A549 (cell line): ENCODE data around the gene MBOAT2. TPM values are rescaled to one million over a fixed set of nuclear protein-coding genes. Genes with fewer than 3 reads are reported as not detected.

Source experiments
- ATAC-seq, 2 experiments: fragments of 200-7000 bp in 1 of 2; fragments of >200 bp in 1 of 2; cut with Nextera tagmentation in 1 of 2; cut with Tn5 transposase in 1 of 2; 3 replicates each; pipeline versions ENCODE4 v1.8.0 to v1.9.1; 2018 to 2020; ENCODE audit warnings: mild to moderate bottlenecking in 1 of 2, moderate library complexity in 1 of 2
- CTCF ChIA-PET: fragments of 300-600 bp; sonication (Branson Sonifier 250); formaldehyde crosslinking; extraction: SDS; loops from one replicate; lab custom pipeline; 2021; ENCODE audit warnings: antibody characterized with exemption, inconsistent platforms; lab: Yijun Ruan, JAX
- POLR2A ChIA-PET: fragments of 350-600 bp; formaldehyde crosslinking; extraction: SDS; loops from one replicate; lab custom pipeline; 2021; ENCODE audit warnings: antibody characterized with exemption, inconsistent platforms; lab: Yijun Ruan, JAX
- DNase-seq, 2 experiments: peaks; one replicate each; pipeline versions ENCODE4 v3.0.0 to v3.0.0-alpha.2; 2011 to 2016; ENCODE audit warnings: low read depth in 1 of 2, low spot score in 1 of 2
- FAIRE-seq: peaks from 2 replicates; lab custom pipeline; 2011; peaks lifted over from hg19 to GRCh38; lab: Jason Lieb, UNC
- H3K27ac ChIP-seq, 2 experiments: fragments of >200 bp; sonication (Bioruptor Twin); formaldehyde crosslinking; 3 replicates each; pipeline ENCODE4 v1.5.1; 2016 to 2017
- H3K4me1 ChIP-seq: fragments of >200 bp; sonication (Bioruptor Twin); formaldehyde crosslinking; 3 replicates; pipeline ENCODE4 v1.6.1; 2016
- H3K4me2 ChIP-seq: fragments of >200 bp; sonication (Bioruptor Twin); formaldehyde crosslinking; 3 replicates; pipeline ENCODE4 v1.6.1; 2016
- H3K4me3 ChIP-seq: fragments of >200 bp; sonication (Bioruptor Twin); formaldehyde crosslinking; 3 replicates; pipeline ENCODE4 v1.5.1; 2016
- H3K9me3 ChIP-seq: fragments of >200 bp; sonication (Bioruptor Twin); formaldehyde crosslinking; 3 replicates; pipeline ENCODE4 v1.6.1; 2016
- CBX8 ChIP-seq: fragments of 200-600 bp; sonication (generic); IDR thresholded peaks from 2 replicates; pipeline ENCODE4 v1.6.1; 2016
- CEBPB ChIP-seq, 2 experiments: fragments of >200 bp in 1 of 2; sonication (Bioruptor Twin) in 1 of 2; formaldehyde crosslinking in 1 of 2; IDR thresholded peaks; 2 replicates each; pipeline ENCODE4 v1.6.1; 2012 to 2016
- CHD2 ChIP-seq: fragments of 150-350 bp; IDR thresholded peaks from 2 replicates; pipeline ENCODE4 v1.6.1; 2014; ENCODE audit warnings: low read length; ENCODE audit not compliant: partially characterized antibody
- CTCF ChIP-seq: fragments of >200 bp; sonication (Bioruptor Twin); formaldehyde crosslinking; IDR thresholded peaks from 3 replicates; pipeline ENCODE4 v1.5.1; 2016
- EHF ChIP-seq: fragments of 250-450 bp; sonication (Bioruptor Pico); IDR thresholded peaks from 2 replicates; pipeline ENCODE4 v1.5.0; 2020; ENCODE audit warnings: mild to moderate bottlenecking
- EHMT2 ChIP-seq: fragments of 200-600 bp; sonication (generic); IDR thresholded peaks from 2 replicates; pipeline ENCODE4 v1.6.1; 2016; ENCODE audit warnings: antibody characterized with exemption, low read depth, mild to moderate bottlenecking, moderate library complexity
- FOSB ChIP-seq: fragments of 250-450 bp; sonication (Bioruptor Pico); IDR thresholded peaks from 2 replicates; pipeline ENCODE4 v1.5.0; 2020; ENCODE audit warnings: mild to moderate bottlenecking, moderate library complexity
- FOSL2 ChIP-seq, 2 experiments: fragments of 450-650 bp in 1 of 2; fragments of >200 bp in 1 of 2; sonication (Bioruptor Twin) in 1 of 2; formaldehyde crosslinking; IDR thresholded peaks; 2 replicates each; pipeline versions ENCODE4 v1.5.0 to v1.6.1; 2016 to 2020; ENCODE audit warnings: mild to moderate bottlenecking in 1 of 2, moderate library complexity in 1 of 2
- FOXS1 ChIP-seq: fragments of 250-450 bp; sonication (Bioruptor Pico); IDR thresholded peaks from 2 replicates; pipeline ENCODE4 v1.5.0; 2020; ENCODE audit warnings: mild to moderate bottlenecking, moderate library complexity
- GATA3 ChIP-seq: IDR thresholded peaks from 2 replicates; pipeline ENCODE4 v1.6.1; 2012; ENCODE audit warnings: borderline replicate concordance
- HDAC2 ChIP-seq: fragments of 200-600 bp; sonication (generic); IDR thresholded peaks from 2 replicates; pipeline ENCODE4 v1.6.1; 2016
- HOXB13 ChIP-seq: fragments of 250-450 bp; sonication (Bioruptor Pico); IDR thresholded peaks from 2 replicates; pipeline ENCODE4 v1.5.0; 2020; ENCODE audit warnings: low read depth, mild to moderate bottlenecking, moderate library complexity
- JUNB ChIP-seq: fragments of >200 bp; sonication (Bioruptor Twin); formaldehyde crosslinking; IDR thresholded peaks from 2 replicates; pipeline ENCODE4 v1.6.1; 2016
- KDM5A ChIP-seq: fragments of 200-600 bp; sonication (generic); IDR thresholded peaks from 2 replicates; pipeline ENCODE4 v1.6.1; 2016; ENCODE audit warnings: antibody characterized with exemption, mild to moderate bottlenecking
- MAFK ChIP-seq: fragments of 450-650 bp; IDR thresholded peaks from 2 replicates; pipeline ENCODE4 v1.6.1; 2014; ENCODE audit not compliant: partially characterized antibody
- MYC ChIP-seq: IDR thresholded peaks from 2 replicates; pipeline ENCODE4 v1.6.1; 2012; ENCODE audit warnings: mild to moderate bottlenecking, inconsistent platforms, low read length, improper control_type of control experiment, borderline replicate concordance
- NFE2L2 ChIP-seq: fragments of 150-350 bp; conservative IDR thresholded peaks from 2 replicates; pipeline ENCODE4 v1.6.1; 2014; ENCODE audit warnings: low read length
- PHF8 ChIP-seq: fragments of 200-600 bp; sonication (generic); IDR thresholded peaks from 2 replicates; pipeline ENCODE4 v1.6.1; 2016; ENCODE audit warnings: low read depth, mild to moderate bottlenecking, antibody characterized with exemption, moderate library complexity, borderline replicate concordance
- POLR2A ChIP-seq: IDR thresholded peaks from 2 replicates; pipeline ENCODE4 v1.6.1; 2012; ENCODE audit warnings: mild to moderate bottlenecking, low read length
- POLR2AphosphoS2 ChIP-seq: conservative IDR thresholded peaks from 2 replicates; pipeline ENCODE4 v1.6.1; 2012; ENCODE audit warnings: low read length, improper control_type of control experiment, inconsistent platforms
- RAD21 ChIP-seq, 2 experiments: fragments of >200 bp in 1 of 2; sonication (Bioruptor Twin) in 1 of 2; formaldehyde crosslinking in 1 of 2; IDR thresholded peaks in 1 of 2; conservative IDR thresholded peaks in 1 of 2; 2 replicates in 1 of 2; 3 replicates in 1 of 2; pipeline ENCODE4 v1.6.1; 2012 to 2018; ENCODE audit warnings: inconsistent platforms in 1 of 2
- RARB ChIP-seq: fragments of 250-450 bp; sonication (Bioruptor Pico); IDR thresholded peaks from 2 replicates; pipeline ENCODE4 v1.8.0; 2021; ENCODE audit warnings: mild to moderate bottlenecking, moderate library complexity
- REST ChIP-seq: fragments of 200-600 bp; sonication (generic); IDR thresholded peaks from 2 replicates; pipeline ENCODE4 v1.6.1; 2016; ENCODE audit warnings: antibody characterized with exemption, mild to moderate bottlenecking, moderate library complexity
- RFX5 ChIP-seq: fragments of 450-650 bp; IDR thresholded peaks from 2 replicates; pipeline ENCODE4 v1.7.1; 2014; ENCODE audit warnings: antibody characterized with exemption, mild to moderate bottlenecking, moderate library complexity
- RNF2 ChIP-seq: fragments of 200-600 bp; sonication (generic); IDR thresholded peaks from 2 replicates; pipeline ENCODE4 v1.6.1; 2016; ENCODE audit warnings: low read depth, mild to moderate bottlenecking, antibody characterized with exemption, moderate library complexity, borderline replicate concordance
- SMC3 ChIP-seq: fragments of >200 bp; sonication (Bioruptor Twin); formaldehyde crosslinking; IDR thresholded peaks from 3 replicates; pipeline ENCODE4 v1.6.1; 2018; ENCODE audit warnings: inconsistent platforms
- TFCP2L1 ChIP-seq: fragments of 250-450 bp; sonication (Bioruptor Pico); IDR thresholded peaks from 2 replicates; pipeline ENCODE4 v1.5.0; 2021; ENCODE audit warnings: mild to moderate bottlenecking
- TP53 ChIP-seq: fragments of 250-450 bp; sonication (Bioruptor Pico); IDR thresholded peaks from 2 replicates; pipeline ENCODE4 v1.5.0; 2021; ENCODE audit warnings: mild to moderate bottlenecking, moderate library complexity
- ZC3H11A ChIP-seq: fragments of 450-650 bp; IDR thresholded peaks from 2 replicates; pipeline ENCODE4 v1.6.1; 2014; ENCODE audit warnings: antibody characterized with exemption, mild to moderate bottlenecking
- ZNF302 ChIP-seq: fragments of 250-450 bp; sonication (Bioruptor Pico); IDR thresholded peaks from 2 replicates; pipeline ENCODE4 v1.9.0; 2021; ENCODE audit warnings: inconsistent platforms, mild to moderate bottlenecking, moderate library complexity
- ZSCAN20 ChIP-seq: fragments of 250-450 bp; sonication (Bioruptor Pico); IDR thresholded peaks from 2 replicates; pipeline ENCODE4 v1.8.0; 2022; ENCODE audit warnings: mild to moderate bottlenecking, moderate library complexity
- WGBS: methylation state at CpG from one replicate; pipeline ENCODE4 v1.1.6; 2017; ENCODE audit errors: missing lambda C conversion rate; 5-methylcytosine and 5-hydroxymethylcytosine counted together
- polyA plus RNA-seq, 4 experiments: library from polyadenylated mRNA; depleted of rRNA in 3 of 4; stranded (reverse); fragments of >200 nt; fragmentation: RNase III in 1 of 4; extraction: RNeasy Plus Mini Kit Qiagen cat#74134 plus additional on column Dnase treatment in 1 of 4; gene quantifications; 2 replicates in 3 of 4; 3 replicates in 1 of 4; pipeline ENCODE4 v1.2.3, GENCODE V29; 2011 to 2017

MBOAT2 gene
- polyA plus RNA-seq, 2 of the 4 experiments (the other 2 are of a cell fraction): 33.1 to 33.3 TPM

GRCh38 chr2:8885449-8886201 is 117.9 kb downstream of the MBOAT2 start:
- CTCF ChIA-PET: interaction anchor here (0.9 to 1.5 kb wide), 2 partner anchors 13 to 19 kb away, joined by 4 to 7 read pairs; no protein-coding TSS in a partner anchor
- ATAC-seq: no peak
- no peak for FAIRE-seq

GRCh38 chr2:8884812-8885211 is 118.7 kb downstream of the MBOAT2 start:
- 92% methylated on average over 4 of the region's 4 CpGs for WGBS
- TF ChIP-seq ZC3H11A: no peak
- TF ChIP-seq HOXB13 (CRISPR knock-in tag): no peak
- no peak for TF ChIP-seq RNF2
- TF ChIP-seq FOSB: no peak
- no peak for TF ChIP-seq HDAC2
- no peak for TF ChIP-seq POLR2A
- TF ChIP-seq SMC3: no peak
- TF ChIP-seq EHMT2: no peak
- TF ChIP-seq CHD2: no peak
- TF ChIP-seq MYC: no peak
- no peak for TF ChIP-seq POLR2AphosphoS2
- TF ChIP-seq ZNF302 (CRISPR knock-in tag): no peak
- TF ChIP-seq ZSCAN20 (CRISPR knock-in tag): no peak
- no peak for TF ChIP-seq TFCP2L1
- TF ChIP-seq CEBPB (IDR thresholded peaks at IDR 0.05): no peak
- no peak for TF ChIP-seq PHF8
- no peak for TF ChIP-seq RAD21 (conservative IDR thresholded peaks at IDR 0.05 in 1 of 2, IDR thresholded peaks at IDR 0.05 in 1 of 2)
- no peak for TF ChIP-seq EHF (CRISPR knock-in tag)
- ATAC-seq: no peak
- no peaks in the 10 kb centered on the region for H3K9me3 ChIP-seq
- no peak for DNase-seq
- no peak for FAIRE-seq
- H3K4me3 ChIP-seq: no peak overlapping the region
- no peaks in the 10 kb centered on the region for H3K4me1 ChIP-seq
- CTCF ChIA-PET: no interaction called here
- H3K27ac ChIP-seq: no peak overlapping the region
- POLR2A ChIA-PET: no interaction called here
- H3K4me2 ChIP-seq: no peak overlapping the region

More at GRCh38 chr2:8885449-8886201, 117.9 kb downstream of the MBOAT2 start:
- H3K9me3 ChIP-seq: no peaks in the 10 kb centered on the region
- no peak overlapping the region for H3K4me3 ChIP-seq
- WGBS: 95% methylated on average over 7 of the region's 7 CpGs
- H3K4me2 ChIP-seq: no peak overlapping the region
- TF ChIP-seq FOSB (no peak), REST (no peak), RARB (no peak), CBX8 (no peak), RFX5 (no peak), MAFK (no peak), GATA3 (no peak), FOSL2 (IDR thresholded peaks at IDR 0.05) (no peak), FOSL2 (CRISPR knock-in tag; IDR thresholded peaks at IDR 0.05) (no peak), RAD21 (conservative IDR thresholded peaks at IDR 0.05 in 1 of 2, IDR thresholded peaks at IDR 0.05 in 1 of 2) (no peak), KDM5A (no peak), FOXS1 (no peak), NFE2L2 (no peak), JUNB (no peak), CHD2 (no peak), CEBPB (IDR thresholded peaks at IDR 0.05) (no peak), CTCF (no peak), TP53 (CRISPR knock-in tag) (no peak)
- TF ChIP-seq, all 56 proteins: peak for 0
- Histone ChIP-seq H3K27ac (no peak overlapping the region), H3K4me1 (no peaks in the 10 kb centered on the region)
- POLR2A ChIA-PET: no interaction called here
- no peak for DNase-seq
